SIG-M5 treated with dmso at 0.1 percent for 504 hours (cell line): ENCODE results near the gene GH1.
"Not testable (repeated sequence)": the region's sequence is repeated elsewhere in the genome, so short reads cannot be mapped to it uniquely, and the experiment has no call there.

Source experiments
- DNase-seq: peaks from one replicate; lab custom pipeline; 2025; ENCODE audit not compliant: unreplicated experiment; lab: John Stamatoyannopoulos, UW

Gene GH1

DNA sequence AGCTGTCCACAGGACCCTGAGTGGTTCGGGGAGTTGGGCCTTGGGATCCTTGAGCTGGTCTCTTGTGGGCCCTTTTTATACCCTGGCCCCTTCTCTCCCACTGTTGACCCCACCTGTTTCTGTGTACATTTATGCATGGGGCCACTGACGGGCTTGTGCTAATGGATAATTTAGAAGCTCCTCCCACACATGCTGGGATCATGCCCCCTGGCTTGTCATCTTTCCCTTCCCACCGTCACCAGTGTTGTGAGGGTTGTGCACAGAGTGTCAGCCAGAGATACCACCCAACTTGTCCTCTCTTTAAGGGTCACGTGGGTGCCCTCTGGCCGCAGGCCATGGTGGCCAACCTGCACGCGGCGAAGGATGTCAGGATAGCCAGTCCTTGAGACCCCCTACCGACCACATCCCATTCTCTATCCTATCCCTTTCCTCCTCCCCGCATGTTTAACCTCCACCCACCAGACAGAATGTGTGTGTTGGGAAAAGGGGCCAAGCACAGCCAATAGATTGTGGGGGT, at the start of gene GH1:
Gene GH1 (minus strand): TSS at position 51 of the 517 bp plus-strand sequence. CDS start 63 bp downstream, outside the sequence.
- DNase-seq, result not testable (repeated sequence)

DNA sequence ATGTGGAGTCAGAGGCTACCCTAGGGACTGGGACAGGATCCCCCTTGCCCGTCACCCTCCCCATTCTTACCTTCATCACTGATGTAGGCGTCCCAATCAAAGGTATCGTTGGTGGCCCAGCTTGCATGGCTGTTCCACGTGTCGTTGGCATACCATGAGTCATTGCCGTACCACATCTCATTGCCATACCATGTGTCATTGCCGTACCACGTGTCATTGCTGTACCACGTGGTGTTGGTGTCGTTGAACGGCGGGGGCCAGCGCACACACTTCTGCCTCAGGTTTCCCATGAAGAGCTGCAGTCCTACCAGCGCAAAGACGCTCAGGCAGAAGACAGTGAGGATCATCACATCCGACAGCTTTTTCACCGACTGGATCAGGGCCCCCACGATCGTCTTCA, 49.3 kb upstream of the GH1 start:
- DNase-seq, result no peak

- no peak for DNase-seq
These were observed 48.1 kb upstream of the GH1 start for GRCh38 chr17:63966646-63967264.

GRCh38 chr17:63963123-63963522, 44.5 kb upstream of the GH1 start:
- DNase-seq, result no peak

GRCh38 chr17:63962298-63962744, 43.7 kb upstream of the GH1 start:
- no peak for DNase-seq

DNA sequence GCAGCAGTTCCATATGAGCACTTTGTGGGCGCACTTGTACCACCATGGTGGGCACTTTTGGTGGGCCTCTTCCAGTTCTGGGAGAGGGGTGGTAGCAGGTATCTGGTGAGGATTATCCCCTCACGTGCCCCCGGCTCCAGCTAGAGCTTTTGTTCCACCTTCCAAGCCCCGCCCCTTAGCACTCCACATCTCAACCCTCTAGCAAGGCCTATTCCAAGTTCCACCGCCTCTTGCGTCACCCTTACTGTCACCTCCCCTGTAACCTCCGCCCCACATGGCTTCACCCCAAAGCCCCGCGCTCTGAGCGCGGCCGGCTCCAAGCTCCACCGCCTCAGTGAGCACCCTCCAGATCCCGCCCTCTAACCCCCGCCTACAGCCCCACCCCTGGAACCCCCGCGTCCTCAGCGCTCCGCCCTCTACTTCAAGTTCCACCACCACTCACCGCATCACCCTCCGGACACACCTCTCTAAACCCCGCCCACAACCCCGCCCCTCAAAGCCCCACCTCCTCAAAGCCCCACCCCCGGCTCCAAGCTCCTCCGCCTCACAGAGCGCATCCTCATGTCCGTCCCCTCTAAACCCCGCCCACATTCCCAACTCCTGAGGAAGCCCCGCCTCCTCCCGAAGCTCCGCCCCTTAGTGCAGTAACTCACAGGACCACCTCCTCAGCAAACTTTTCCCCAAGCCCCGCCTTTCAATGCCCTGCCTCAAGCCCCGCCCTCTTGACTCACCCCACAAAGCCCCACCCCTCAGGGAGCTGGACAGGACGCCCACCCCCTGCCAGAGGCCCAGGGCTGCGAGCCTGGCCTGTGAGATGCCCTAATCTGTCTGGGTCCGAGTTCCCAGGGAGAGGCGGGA, 42.9 kb upstream of the GH1 start:
- peak; percentile 97 for DNase-seq

DNA sequence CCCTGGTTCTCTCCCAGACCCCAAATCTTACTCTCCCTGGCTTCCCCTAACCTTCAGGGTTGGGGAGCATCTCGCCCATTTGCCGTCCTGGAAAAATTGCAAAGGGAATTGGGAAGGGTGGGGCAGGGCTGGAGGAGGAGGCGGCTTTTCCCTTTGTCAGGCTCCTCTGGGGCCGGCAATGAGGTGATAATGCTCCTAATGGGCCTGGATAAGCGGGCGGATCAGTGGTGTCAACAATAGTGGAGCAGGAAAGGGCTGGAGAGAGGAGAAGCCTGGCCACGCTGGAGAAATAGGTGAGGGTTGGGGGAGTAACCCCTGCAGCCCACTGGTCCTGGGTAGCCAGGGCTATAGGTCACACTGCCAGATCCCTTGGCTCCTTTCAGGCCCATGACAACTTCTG, 41.8 kb upstream of the GH1 start:
- DNase-seq, result no peak

GRCh38 chr17:63960006-63960405, 41.4 kb upstream of the GH1 start:
- DNase-seq, result no peak

GRCh38 chr17:63956296-63956920, 37.8 kb upstream of the GH1 start:
- DNase-seq, result no peak

DNA sequence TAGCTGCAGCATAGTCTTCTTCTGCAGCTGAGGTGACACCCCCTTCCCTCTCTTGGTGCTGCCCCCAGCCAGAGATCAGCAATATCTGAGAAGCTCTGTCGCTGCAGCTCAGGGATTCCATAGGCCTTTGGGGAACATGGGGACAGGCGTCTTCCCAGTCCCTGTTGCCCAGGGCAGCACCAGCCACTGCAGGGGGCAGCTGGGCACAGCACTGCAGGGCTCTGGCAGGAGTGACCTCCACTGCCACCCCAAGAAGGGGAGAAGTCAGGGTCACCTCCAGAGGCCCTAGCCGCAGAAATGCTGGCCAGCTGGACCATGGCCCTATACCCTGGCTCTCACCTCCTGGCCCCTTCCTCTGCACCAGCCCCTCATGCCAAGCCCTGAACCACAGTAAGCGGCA, 37.2 kb upstream of the GH1 start:
- no peak for DNase-seq

- no peak for DNase-seq
These were observed 36.6 kb upstream of the GH1 start for GRCh38 chr17:63955232-63955631.

DNA sequence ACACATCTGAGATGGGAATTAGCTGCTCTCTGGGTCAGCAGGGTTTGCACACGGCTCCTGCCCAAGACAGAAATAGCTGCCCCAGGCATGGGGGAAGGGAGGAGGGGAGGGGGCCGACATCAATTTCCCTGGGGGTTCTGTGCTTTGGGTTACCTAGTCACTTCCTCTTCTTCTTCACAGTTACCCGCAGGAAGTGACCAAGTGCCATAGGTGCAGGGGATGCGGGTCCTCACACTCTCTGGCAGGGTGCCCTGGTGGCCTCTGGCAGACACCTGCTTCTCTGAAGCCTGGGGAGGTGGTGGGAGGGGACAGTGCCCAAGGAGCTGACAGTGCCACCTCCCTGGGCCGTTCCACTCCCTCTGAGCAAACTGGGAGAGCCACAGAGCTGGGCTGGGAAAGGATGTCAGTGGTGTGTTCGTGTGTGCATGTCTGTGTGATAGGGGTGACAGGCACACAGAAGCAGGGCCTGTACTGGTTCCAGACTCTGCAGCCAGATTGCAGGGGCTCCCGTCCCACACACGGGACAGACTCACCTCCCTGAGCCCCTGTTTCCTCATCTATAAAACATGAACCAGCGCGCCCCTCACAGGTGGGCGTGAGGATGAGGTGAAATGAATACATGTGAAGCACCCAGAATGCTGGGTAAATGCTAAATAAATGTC, 35.9 kb upstream of the GH1 start:
- no peak for DNase-seq

DNA sequence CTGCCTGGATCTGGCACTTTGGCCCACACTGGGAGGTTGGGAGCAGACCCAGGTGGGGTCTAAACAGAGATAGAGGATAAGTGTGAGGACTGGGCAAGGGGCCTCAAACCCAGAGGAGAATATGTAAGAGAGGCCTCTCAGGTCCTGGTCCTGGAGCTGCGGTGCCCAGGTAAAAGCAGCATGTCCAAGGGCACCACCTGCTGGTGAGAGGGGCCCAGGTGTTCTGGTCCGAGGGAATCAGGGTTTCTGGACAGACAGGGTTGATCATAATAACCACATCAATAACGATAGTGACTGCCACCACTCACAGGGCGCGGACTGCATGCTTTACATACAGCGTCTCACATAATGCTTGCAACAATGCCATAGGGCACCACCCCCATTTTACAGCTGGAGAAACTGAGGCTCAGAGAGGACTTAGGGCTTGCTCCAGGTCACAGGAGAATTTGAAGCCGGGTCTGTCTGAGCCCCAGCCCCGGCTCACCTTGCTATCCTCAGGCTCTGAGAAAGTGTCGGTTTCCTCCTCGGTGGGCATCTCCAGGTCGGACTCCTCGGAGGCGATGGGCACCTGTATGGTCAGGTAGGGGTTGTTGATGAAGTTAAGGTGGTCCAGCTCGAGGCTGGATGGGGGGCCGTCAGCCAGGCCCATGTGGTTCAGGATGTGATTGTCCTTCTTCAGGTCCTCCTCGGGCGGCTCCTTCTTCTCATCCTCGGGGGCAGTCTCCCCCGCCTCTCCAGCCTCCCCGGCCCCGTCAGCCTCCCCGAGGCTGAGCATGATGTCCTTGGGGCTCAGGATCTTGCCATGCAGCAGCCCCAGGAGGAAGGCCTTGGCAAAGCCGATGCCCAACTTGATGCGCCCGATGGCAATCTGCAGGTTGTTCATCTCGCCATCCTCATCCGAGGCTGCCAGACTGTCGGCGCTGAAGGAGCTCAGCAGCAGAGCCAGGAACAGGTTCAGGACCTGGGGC, 32.6 kb upstream of the GH1 start:
- DNase-seq, result peak; percentile 26

DNA sequence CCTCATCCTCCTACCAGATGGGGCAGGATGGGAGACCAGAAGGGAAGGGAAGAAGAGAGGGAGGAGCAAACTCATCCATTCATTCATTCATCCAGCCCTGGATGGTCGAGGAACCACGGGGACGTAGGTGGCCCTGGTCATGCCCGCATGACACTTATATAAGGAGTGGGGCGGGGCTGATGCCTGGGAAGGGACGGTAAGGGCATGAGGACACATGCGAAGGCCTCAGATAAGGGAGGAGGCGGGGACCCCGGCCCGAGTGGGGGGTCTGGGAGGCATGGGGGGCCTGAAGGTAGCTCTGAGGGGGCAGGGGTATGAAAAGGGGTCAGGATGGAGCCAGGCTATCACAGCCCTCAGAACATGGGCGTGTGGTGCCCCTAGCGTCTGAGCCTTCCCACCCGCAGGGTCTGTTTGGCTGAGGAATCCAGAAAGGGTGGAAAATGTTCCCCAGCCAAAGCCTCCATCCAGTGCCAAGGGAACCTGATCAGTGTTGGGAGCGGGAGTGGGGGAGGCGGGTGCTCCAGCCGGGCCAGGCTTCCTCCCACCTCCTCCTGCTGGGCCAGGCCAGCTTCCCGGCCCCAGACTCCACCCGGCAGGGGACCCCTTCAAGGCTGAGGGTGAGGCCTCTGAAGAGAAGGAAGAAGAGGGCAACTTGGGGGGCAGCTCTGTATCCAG, 31.1 kb upstream of the GH1 start:
- no peak for DNase-seq

GRCh38 chr17:63948521-63948920, 29.9 kb upstream of the GH1 start:
- DNase-seq, result no peak

- DNase-seq, result no peak
These were observed 29.2 kb upstream of the GH1 start for GRCh38 chr17:63947711-63948330.

GRCh38 chr17:63946440-63947363, 28.1 kb upstream of the GH1 start:
- peak; percentile 52 for DNase-seq
